Prostate gland (tissue), 2 donors: ENCODE data around the gene GALNS. TPM values are rescaled to one million over a fixed set of nuclear protein-coding genes. Genes with fewer than 3 reads are reported as not detected.
A peak's percentile ranks its signal among the peaks of the same experiment; 100 is the strongest.

Experiments used
- DNase-seq: peaks from one replicate; pipeline ENCODE4 v3.0.0-alpha.2; 2019; ENCODE audit warnings: low spot score
- H3K27ac ChIP-seq, 2 donors: fragments of 200-600 bp; sonication (generic); 2 replicates each; pipeline ENCODE4 v1.5.1; 2017 to 2019
- H3K27me3 ChIP-seq: fragments of 200-600 bp; sonication (generic); replicated peaks from 2 replicates; pipeline ENCODE4 v1.5.1; 2019; ENCODE audit not compliant: insufficient read depth
- H3K36me3 ChIP-seq, 2 donors: fragments of 200-600 bp; sonication (generic); 1 replicate in 1 of 2; 2 replicates in 1 of 2; pipeline versions ENCODE4 v1.5.1 to v1.8.1; 2017 to 2019
- H3K4me1 ChIP-seq: fragments of 200-600 bp; sonication (generic); replicated peaks from 2 replicates; pipeline ENCODE4 v1.5.1; 2019
- H3K4me3 ChIP-seq, 2 donors: fragments of 200-600 bp; sonication (generic); 2 replicates each; pipeline ENCODE4 v1.5.1; 2017 to 2019
- H3K9me3 ChIP-seq: fragments of 200-600 bp; sonication (generic); 2 replicates; pipeline ENCODE4 v1.5.1; 2017
- CTCF ChIP-seq, 4 experiments: fragments of 200-600 bp in 2 of 4; fragments of 450-650 bp in 2 of 4; sonication (generic) in 2 of 4; IDR thresholded peaks; 1 replicate in 3 of 4; 2 replicates in 1 of 4; pipeline ENCODE4 v1.5.1; 2016 to 2019; ENCODE audit warnings: antibody characterized with exemption in 4 of 4, mild to moderate bottlenecking in 2 of 4, moderate library complexity in 2 of 4
- POLR2A ChIP-seq: fragments of 450-650 bp; IDR thresholded peaks from one replicate; pipeline ENCODE4 v1.6.1; 2016; ENCODE audit warnings: antibody characterized with exemption, mild to moderate bottlenecking
- POLR2AphosphoS5 ChIP-seq: sonication (generic); formaldehyde crosslinking; IDR thresholded peaks from one replicate; pipeline ENCODE4 v1.6.1; 2017; ENCODE audit warnings: antibody characterized with exemption
- WGBS: methylation state at CpG from one replicate; pipeline ENCODE4 v1.1.5; 2018; 5-methylcytosine and 5-hydroxymethylcytosine counted together
- intact Hi-C: fragments of 100-400 bp; cut with DNase I; formaldehyde crosslinking; loops from one replicate; pipeline ENCODE4 v1.14.2; 2022
- total RNA-seq, 2 donors: library from RNA; depleted of rRNA; stranded (reverse); fragments of >200 nt; gene quantifications; one replicate each; pipeline ENCODE4 v1.1.0, GENCODE V29; 2016

GALNS gene
- total RNA-seq, 2 donors from 2014 or later: 20.4 to 75.1 TPM

DNA sequence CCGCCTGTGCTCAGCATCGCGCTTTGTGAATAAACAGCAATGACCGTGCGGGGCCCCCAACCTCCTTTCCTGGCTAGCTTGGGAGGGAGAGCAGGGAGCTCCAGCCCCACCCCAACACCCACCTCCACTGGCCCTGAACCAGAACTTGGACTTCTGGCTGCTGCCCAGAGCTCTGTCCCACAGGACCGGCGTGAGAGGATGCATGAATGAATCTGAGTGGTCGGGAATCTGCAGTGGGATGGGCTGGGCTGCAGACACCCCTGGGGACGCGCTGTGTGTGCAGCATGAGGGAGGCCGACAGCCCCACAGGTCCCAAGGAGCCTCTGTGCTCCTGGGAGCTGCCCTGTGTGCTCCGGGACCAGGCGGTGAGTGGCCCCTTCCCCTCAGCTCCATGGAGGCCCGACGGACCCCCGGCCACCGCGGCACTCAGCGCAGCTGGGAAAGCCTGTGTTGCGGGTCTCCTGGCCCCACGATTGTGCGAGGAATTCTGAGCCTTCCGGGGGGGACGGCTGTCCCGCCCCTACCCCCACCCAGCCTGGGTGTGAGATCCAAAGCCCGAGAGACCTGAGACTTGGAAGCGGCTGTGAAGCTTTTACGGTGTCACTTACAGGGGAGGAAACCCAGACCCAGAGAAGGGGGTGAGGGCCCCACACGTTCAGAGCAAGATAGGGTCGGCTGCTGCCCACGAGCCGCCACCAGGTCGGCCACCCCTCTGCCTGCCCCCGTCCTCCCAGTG lies 77.2 kb downstream of the GALNS start:
- Histone ChIP-seq H3K36me3 (no peaks in the 10 kb centered on the region), H3K9me3 (no peaks in the 10 kb centered on the region), H3K4me1 (peaks cover 8% of the 10 kb centered on the region), H3K27ac (peak overlapping the region in 1 of 2 donors; percentile 35), H3K4me3 (no peak overlapping the region), H3K27me3 (no peaks in the 10 kb centered on the region)
- 50% methylated on average over 34 of the region's 34 CpGs for whole genome bisulfite sequencing
- no peak for DNase-seq
- intact Hi-C loops: no loop called here
- TF ChIP-seq POLR2AphosphoS5 (no peak), CTCF (IDR thresholded peaks at IDR 0.05) (no peak)

- TF ChIP-seq POLR2A (no peak), POLR2AphosphoS5 (no peak), CTCF (IDR thresholded peaks at IDR 0.05) (no peak)
- intact Hi-C loops: no loop called here
- no peaks in the 10 kb centered on the region for H3K36me3 ChIP-seq
- H3K4me1 ChIP-seq: peaks cover 3% of the 10 kb centered on the region
- H3K27me3 ChIP-seq: no peaks in the 10 kb centered on the region
- H3K27ac ChIP-seq: no peak overlapping the region
- H3K9me3 ChIP-seq: no peaks in the 10 kb centered on the region
- 85% methylated on average over 30 of the region's 30 CpGs for WGBS
- H3K4me3 ChIP-seq: no peak overlapping the region
- no peak for DNase-seq
Measured at GRCh38 chr16:88778541-88779065, 78.1 kb downstream of the GALNS start.

- TF ChIP-seq CTCF (IDR thresholded peaks at IDR 0.05) (no peak), POLR2AphosphoS5 (no peak), POLR2A (no peak)
- no peak overlapping the region for H3K27ac ChIP-seq
- no peaks in the 10 kb centered on the region for H3K36me3 ChIP-seq
- no peaks in the 10 kb centered on the region for H3K9me3 ChIP-seq
- no peak for DNase-seq
- peaks cover 7% of the 10 kb centered on the region for H3K4me1 ChIP-seq
- intact Hi-C loops: no loop called here
- whole genome bisulfite sequencing: 71% methylated on average over 7 of the region's 7 CpGs
- no peaks in the 10 kb centered on the region for H3K27me3 ChIP-seq
- H3K4me3 ChIP-seq: no peak overlapping the region
Measured at GRCh38 chr16:88778271-88778525, 78.5 kb downstream of the GALNS start.

DNA sequence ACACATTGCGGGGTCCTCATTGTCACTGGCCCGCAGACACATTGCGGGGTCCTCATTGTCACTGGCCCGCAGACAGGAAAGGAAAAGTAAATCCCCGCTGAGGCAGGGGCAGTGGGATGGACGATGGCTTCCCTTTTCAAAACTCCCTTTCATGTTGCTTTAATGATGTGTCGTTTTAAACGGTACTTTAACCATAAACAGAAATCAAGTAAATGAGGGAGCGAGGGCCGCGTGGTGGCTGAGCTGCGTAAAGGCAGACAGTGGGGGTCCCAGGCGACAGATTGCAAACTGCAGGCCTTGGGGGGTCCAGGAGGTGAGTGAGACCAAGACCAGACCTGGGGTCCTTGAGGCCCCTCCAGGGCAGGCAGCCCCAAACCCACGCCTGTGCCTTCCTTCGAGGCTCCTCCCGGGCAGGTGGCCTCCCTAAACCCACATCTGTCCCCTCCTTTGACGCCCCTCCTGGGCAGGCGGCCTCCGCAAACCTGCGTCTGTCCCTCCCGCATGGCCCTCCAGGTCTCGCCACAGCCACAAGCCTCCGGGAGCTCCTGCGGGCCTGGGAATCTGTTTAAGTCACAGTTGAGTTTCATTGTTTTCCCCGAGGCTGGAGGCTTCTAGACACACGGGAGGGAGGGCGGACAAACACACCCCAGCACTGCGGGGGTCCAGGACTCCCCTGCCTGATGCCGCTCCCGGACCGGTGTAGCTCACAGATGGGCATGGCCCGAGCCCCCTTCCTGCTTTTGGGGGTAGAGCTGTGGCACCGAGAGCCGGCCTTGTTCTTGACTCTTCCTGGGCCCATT lies 79.1 kb downstream of the GALNS start:
- Histone ChIP-seq H3K4me3 (no peak overlapping the region), H3K27ac (no peak overlapping the region), H3K27me3 (no peaks in the 10 kb centered on the region), H3K9me3 (no peaks in the 10 kb centered on the region), H3K36me3 (no peaks in the 10 kb centered on the region), H3K4me1 (peaks cover 11% of the 10 kb centered on the region)
- 80% methylated on average over 34 of the region's 34 CpGs for WGBS
- intact Hi-C loops: no loop called here
- no peak for DNase-seq
- no peak for TF ChIP-seq CTCF (IDR thresholded peaks at IDR 0.05)
- TF ChIP-seq POLR2A: no peak
- no peak for TF ChIP-seq POLR2AphosphoS5

DNA sequence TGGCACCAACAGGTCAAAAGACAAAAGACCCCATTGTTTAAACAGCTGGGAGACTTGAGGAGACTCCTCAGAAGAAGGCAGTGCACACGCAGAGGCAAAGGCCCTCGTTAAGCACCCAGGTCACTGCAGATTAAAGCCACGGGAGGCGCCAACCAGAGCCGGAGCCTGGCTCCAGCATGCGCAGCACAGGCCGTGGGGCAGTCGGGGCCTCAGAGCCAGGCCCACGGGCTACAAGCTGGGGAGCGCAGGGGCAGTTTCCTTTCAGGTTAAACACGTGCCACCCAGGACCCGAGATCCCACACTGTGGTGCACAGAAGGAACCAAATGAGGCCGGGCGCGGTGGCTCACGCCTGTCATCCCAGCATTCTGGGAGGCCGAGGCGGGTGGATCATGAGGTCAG lies 80.9 kb downstream of the GALNS start:
- no peak overlapping the region for H3K4me3 ChIP-seq
- WGBS: 89% methylated on average over 18 of the region's 18 CpGs
- H3K27ac ChIP-seq: no peak overlapping the region
- no peak for DNase-seq
- no peak for TF ChIP-seq CTCF (IDR thresholded peaks at IDR 0.05)
- TF ChIP-seq POLR2A: no peak
- no peak for TF ChIP-seq POLR2AphosphoS5
- peaks cover 27% of the 10 kb centered on the region for H3K4me1 ChIP-seq
- no peaks in the 10 kb centered on the region for H3K36me3 ChIP-seq
- H3K9me3 ChIP-seq: no peaks in the 10 kb centered on the region
- intact Hi-C loops: no loop called here
- H3K27me3 ChIP-seq: no peaks in the 10 kb centered on the region
